ACC112 (cell line): ENCODE results near the gene GLRA3.
"Not testable (repeated sequence)": the region's sequence is repeated elsewhere in the genome, so short reads cannot be mapped to it uniquely, and the experiment has no call there.

Source experiments
- H2AFZ ChIP-seq: fragments of 200-600 bp; sonication (generic); one replicate; pipeline ENCODE4 v1.6.0; 2017; ENCODE audit warnings: antibody characterized with exemption, low read length; ENCODE audit not compliant: unreplicated experiment
- H3K27ac ChIP-seq: fragments of 200-600 bp; sonication (generic); 2 replicates; pipeline ENCODE4 v1.5.1; 2014; ENCODE audit warnings: low read depth, mild to moderate bottlenecking, antibody characterized with exemption, low read length, moderate library complexity
- H3K27me3 ChIP-seq: fragments of 200-600 bp; sonication (generic); 2 replicates; pipeline ENCODE4 v1.6.1; 2014; ENCODE audit warnings: mild to moderate bottlenecking, antibody characterized with exemption, low read length, moderate library complexity, mixed read lengths; ENCODE audit not compliant: insufficient read depth
- H3K36me3 ChIP-seq: fragments of 200-600 bp; sonication (generic); 2 replicates; pipeline ENCODE4 v1.6.1; 2016; ENCODE audit warnings: mild to moderate bottlenecking, antibody characterized with exemption, low read length, moderate library complexity, mixed read lengths; ENCODE audit not compliant: insufficient read depth
- H3K4me1 ChIP-seq: fragments of 200-600 bp; sonication (generic); one replicate; pipeline ENCODE4 v1.6.1; 2016; ENCODE audit warnings: low read length, mixed read lengths; ENCODE audit not compliant: insufficient read depth, unreplicated experiment, control insufficient read depth
- H3K4me3 ChIP-seq: fragments of 200-600 bp; sonication (generic); 2 replicates; pipeline ENCODE4 v1.5.1; 2014; ENCODE audit warnings: mild to moderate bottlenecking, low read depth, low read length
- H3K79me2 ChIP-seq: fragments of 200-600 bp; sonication (generic); one replicate; pipeline ENCODE4 v1.6.0; 2016; ENCODE audit warnings: low read length; ENCODE audit not compliant: control insufficient read depth, unreplicated experiment, insufficient read depth

Gene GLRA3

GRCh38 chr4:174631901-174632758 is 196.9 kb downstream of the GLRA3 start:
- H3K36me3 ChIP-seq = no peaks in the 10 kb centered on the region
- no peaks in the 10 kb centered on the region for H3K79me2 ChIP-seq
- no peak overlapping the region for H3K27ac ChIP-seq
- no peaks in the 10 kb centered on the region for H3K27me3 ChIP-seq
- peaks cover 11% of the 10 kb centered on the region for H3K4me1 ChIP-seq
- peak overlapping the region; percentile 64 for H2AFZ ChIP-seq
- H3K4me3 ChIP-seq = peak overlapping the region; percentile 15; the same call in 1 of the 2 replicates

GRCh38 chr4:174629907-174630450 is 199.1 kb downstream of the GLRA3 start:
- peaks cover 11% of the 10 kb centered on the region for H3K4me1 ChIP-seq
- H3K79me2 ChIP-seq, H2AFZ ChIP-seq, H3K4me3 ChIP-seq, H3K27me3 ChIP-seq, H3K36me3 ChIP-seq, H3K27ac ChIP-seq: not testable (repeated sequence)

GRCh38 chr4:174629265-174629664 is 199.8 kb downstream of the GLRA3 start:
- Histone ChIP-seq H3K4me3 (no peak overlapping the region), H3K79me2 (no peaks in the 10 kb centered on the region), H2AFZ (no peak overlapping the region), H3K4me1 (peaks cover 11% of the 10 kb centered on the region), H3K27me3 (no peaks in the 10 kb centered on the region), H3K27ac (no peak overlapping the region), H3K36me3 (no peaks in the 10 kb centered on the region)

GRCh38 chr4:174628191-174628590 is 200.9 kb downstream of the GLRA3 start:
- no peaks in the 10 kb centered on the region for H3K79me2 ChIP-seq
- H2AFZ ChIP-seq = no peak overlapping the region
- H3K36me3 ChIP-seq = no peaks in the 10 kb centered on the region
- no peaks in the 10 kb centered on the region for H3K27me3 ChIP-seq
- H3K4me1 ChIP-seq = peaks cover 3% of the 10 kb centered on the region
- no peak overlapping the region for H3K4me3 ChIP-seq
- H3K27ac ChIP-seq = no peak overlapping the region

GRCh38 chr4:174627473-174627872 is 201.6 kb downstream of the GLRA3 start:
- Histone ChIP-seq H3K79me2 (no peaks in the 10 kb centered on the region), H2AFZ (no peak overlapping the region), H3K27me3 (no peaks in the 10 kb centered on the region), H3K4me3 (no peak overlapping the region), H3K27ac (no peak overlapping the region), H3K36me3 (no peaks in the 10 kb centered on the region), H3K4me1 (peaks cover 3% of the 10 kb centered on the region)

- no peaks in the 10 kb centered on the region for H3K36me3 ChIP-seq
- H3K4me3 ChIP-seq = no peak overlapping the region
- no peaks in the 10 kb centered on the region for H3K27me3 ChIP-seq
- H3K79me2 ChIP-seq = no peaks in the 10 kb centered on the region
- H3K4me1 ChIP-seq = peaks cover 3% of the 10 kb centered on the region
- no peak overlapping the region for H3K27ac ChIP-seq
- H2AFZ ChIP-seq = no peak overlapping the region
Observed at GRCh38 chr4:174626342-174627008, 202.6 kb downstream of the GLRA3 start.

- no peaks in the 10 kb centered on the region for H3K27me3 ChIP-seq
- H3K79me2 ChIP-seq = no peaks in the 10 kb centered on the region
- H3K36me3 ChIP-seq = no peaks in the 10 kb centered on the region
- no peaks in the 10 kb centered on the region for H3K4me1 ChIP-seq
- H3K27ac ChIP-seq = no peak overlapping the region
- no peak overlapping the region for H2AFZ ChIP-seq
- no peak overlapping the region for H3K4me3 ChIP-seq
Observed at GRCh38 chr4:174616661-174617060, 212.4 kb downstream of the GLRA3 start.

GRCh38 chr4:174613979-174614378 is 215.1 kb downstream of the GLRA3 start:
- Histone ChIP-seq H3K79me2 (no peaks in the 10 kb centered on the region), H3K36me3 (no peaks in the 10 kb centered on the region), H3K27me3 (no peaks in the 10 kb centered on the region), H3K27ac (no peak overlapping the region), H3K4me1 (no peaks in the 10 kb centered on the region), H2AFZ (no peak overlapping the region), H3K4me3 (no peak overlapping the region)

GRCh38 chr4:174611792-174612191 is 217.3 kb downstream of the GLRA3 start:
- Histone ChIP-seq H3K27me3 (no peaks in the 10 kb centered on the region), H3K79me2 (no peaks in the 10 kb centered on the region), H3K36me3 (no peaks in the 10 kb centered on the region)

GRCh38 chr4:174607792-174608191 is 221.3 kb downstream of the GLRA3 start:
- no peak overlapping the region for H2AFZ ChIP-seq
- peaks cover 6% of the 10 kb centered on the region for H3K4me1 ChIP-seq
- H3K4me3 ChIP-seq = no peak overlapping the region
- no peak overlapping the region for H3K27ac ChIP-seq
- H3K36me3 ChIP-seq = no peaks in the 10 kb centered on the region
- H3K27me3 ChIP-seq = no peaks in the 10 kb centered on the region
- no peaks in the 10 kb centered on the region for H3K79me2 ChIP-seq

More at GRCh38 chr4:174611792-174612191, 217.3 kb downstream of the GLRA3 start:
- Histone ChIP-seq H2AFZ (no peak overlapping the region), H3K4me3 (no peak overlapping the region), H3K27ac (no peak overlapping the region), H3K4me1 (no peaks in the 10 kb centered on the region)
